GM12878 (cell line): Measurements from ENCODE around the gene UBAC2. TPM values are rescaled to one million over a fixed set of nuclear protein-coding genes. Genes with fewer than 3 reads are reported as not detected.

Experiments
- ATF3 ChIP-seq: IDR thresholded peaks from 2 replicates; pipeline ENCODE4 v1.6.1; 2011; ENCODE audit warnings: low read depth, mild to moderate bottlenecking, low read length, moderate library complexity, borderline replicate concordance; ENCODE audit errors: extremely low read depth
- E4F1 ChIP-seq: fragments of 450-650 bp; IDR thresholded peaks from 2 replicates; pipeline ENCODE4 v1.6.1; 2018; ENCODE audit warnings: borderline replicate concordance, mild to moderate bottlenecking; ENCODE audit not compliant: partially characterized antibody
- FOS ChIP-seq: IDR thresholded peaks from 3 replicates; pipeline ENCODE4 v1.6.1; 2011; ENCODE audit warnings: borderline replicate concordance; ENCODE audit not compliant: insufficient read length; ENCODE audit errors: extremely low read depth
- HDAC2 ChIP-seq: fragments of 200-600 bp; sonication (generic); IDR thresholded peaks from 2 replicates; pipeline ENCODE4 v1.6.1; 2017
- HDGF ChIP-seq: fragments of 450-650 bp; IDR thresholded peaks from 2 replicates; pipeline ENCODE4 v1.6.1; 2016; ENCODE audit warnings: antibody characterized with exemption
- HSF1 ChIP-seq: fragments of 150-350 bp; IDR thresholded peaks from 2 replicates; pipeline ENCODE4 v1.6.1; 2014; ENCODE audit warnings: mild to moderate bottlenecking, low read depth, low read length
- IRF3 ChIP-seq: fragments of 450-650 bp; IDR thresholded peaks from 2 replicates; pipeline ENCODE4 v1.6.1; 2014; ENCODE audit warnings: mild to moderate bottlenecking
- LARP7 ChIP-seq: fragments of 450-650 bp; IDR thresholded peaks from 2 replicates; pipeline ENCODE4 v1.6.1; 2017; ENCODE audit warnings: mild to moderate bottlenecking
- MTA2 ChIP-seq: fragments of 450-650 bp; IDR thresholded peaks from 2 replicates; pipeline ENCODE4 v1.6.1; 2016; ENCODE audit warnings: low read depth, mild to moderate bottlenecking, moderate library complexity
- NFXL1 ChIP-seq: fragments of 450-650 bp; IDR thresholded peaks from 2 replicates; pipeline ENCODE4 v1.6.1; 2017; ENCODE audit warnings: antibody characterized with exemption, mild to moderate bottlenecking, borderline replicate concordance
- PRDM15 ChIP-seq: fragments of 450-650 bp; formaldehyde crosslinking; IDR thresholded peaks from 2 replicates; pipeline ENCODE4 v1.4.0; 2020; ENCODE audit warnings: mild to moderate bottlenecking, moderate library complexity
- TARDBP ChIP-seq: IDR thresholded peaks from 2 replicates; pipeline ENCODE4 v1.6.1; 2016; ENCODE audit warnings: borderline replicate concordance
- TBL1XR1 ChIP-seq: IDR thresholded peaks from 2 replicates; pipeline ENCODE4 v1.6.1; 2012; ENCODE audit warnings: low read depth, low read length, improper control_type of control experiment
- USF2 ChIP-seq: IDR thresholded peaks from 2 replicates; pipeline ENCODE4 v1.6.1; 2011; ENCODE audit warnings: low read depth, low read length, improper control_type of control experiment, borderline replicate concordance
- ZBTB11 ChIP-seq: fragments of 450-650 bp; formaldehyde crosslinking; IDR thresholded peaks from 2 replicates; pipeline ENCODE4 v1.5.0; 2022; ENCODE audit warnings: mild to moderate bottlenecking, missing genetic modification characterization
- polyA plus RNA-seq, 11 experiments: library from polyadenylated mRNA; depleted of rRNA in 4 of 11; unstranded in 6 of 11; stranded (reverse) in 5 of 11; fragments of >200 nt; fragmentation: Nextera tagmentation in 4 of 11; fragmentation: Illumina TruSeq in 1 of 11; extraction: Ambion mirVana in 4 of 11; extraction: Trizol in 1 of 11; gene quantifications; 1 replicate in 1 of 11; 2 replicates in 10 of 11; pipeline versions ENCODE4 v1.2.1 to v1.2.3, GENCODE V29; 2011 to 2016; ENCODE audit warnings: inconsistent platforms in 2 of 11, missing spikeins in 2 of 11, low read depth in 1 of 11
- total RNA-seq, 4 experiments: library from RNA; depleted of rRNA in 3 of 4; stranded (reverse); fragments of >200 nt in 3 of 4; fragmentation: Illumina TruSeq in 1 of 4; extraction: Trizol in 1 of 4; gene quantifications; 2 replicates each; pipeline versions ENCODE4 v1.2.1 to v1.2.3, GENCODE V29; 2013 to 2021

UBAC2 gene
- total and polyA plus RNA-seq, 10 of the 15 experiments (the other 5 are each of a cell fraction or from before 2014, with no cell fraction given), result 3.0 to 54.6 (median 17.4) TPM

GRCh38 chr13:99380921-99381645 is 180.4 kb downstream of the UBAC2 start (continued):
- TF ChIP-seq PRDM15 (no peak), MTA2 (peak; percentile 79), HDGF (peak; percentile 69; the same call in 1 of the 2 replicates), ZBTB11 (CRISPR knock-in tag) (no peak), ATF3 (no peak), E4F1 (no peak), TARDBP (peak; percentile 66; the same call in 1 of the 2 replicates), USF2 (no peak), HDAC2 (no peak), NFXL1 (no peak), HSF1 (no peak), FOS (no peak), LARP7 (peak; percentile 28; the same call in 1 of the 2 replicates), TBL1XR1 (0 out of 2 replicates have a peak, but pooled peaks have one; percentile 23), IRF3 (no peak)
